GM20431 (cell line): ENCODE measurements around the gene TUBD1.
"Not testable (repeated sequence)": the region's sequence is repeated elsewhere in the genome, so short reads cannot be mapped to it uniquely, and the experiment has no call there.

Source experiments
- in situ Hi-C: fragments of 300-500 bp; cut with MseI, MboI; formaldehyde crosslinking; loops from one replicate; pipeline ENCODE4 v1.15.0; 2020; ENCODE audit warnings: low sequenced_read_pairs; ENCODE audit not compliant: unreplicated experiment

Gene TUBD1

GRCh38 chr17:59877965-59878364 is 14.8 kb downstream of the TUBD1 start:
- in situ Hi-C loops, result no loop called here

- in situ Hi-C loops, result no loop called here
These were observed 16.6 kb downstream of the TUBD1 start for GRCh38 chr17:59876107-59876506.

GRCh38 chr17:59874376-59874775 is 18.4 kb downstream of the TUBD1 start:
- in situ Hi-C loops, result no loop called here

DNA sequence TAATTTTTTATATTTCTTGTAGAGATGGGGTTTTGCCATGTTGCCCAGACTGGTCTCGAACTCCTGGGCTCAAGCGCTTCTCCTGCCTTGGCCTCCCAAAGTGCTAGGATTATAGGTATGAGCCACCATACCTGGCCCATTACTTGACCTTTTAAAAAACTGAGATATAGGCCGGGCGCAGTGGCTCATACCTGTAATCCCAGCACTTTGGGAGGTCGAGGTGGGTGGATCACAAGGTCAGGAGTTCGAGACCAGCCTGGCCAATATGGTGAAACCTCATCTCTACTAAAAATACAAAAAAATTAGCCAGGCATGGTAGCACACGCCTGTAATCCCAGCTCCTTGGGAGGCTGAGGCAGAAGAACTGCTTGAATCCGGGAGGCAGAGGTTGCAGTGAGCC is 19.3 kb downstream of the TUBD1 start:
- in situ Hi-C loops, result not testable (repeated sequence)

- in situ Hi-C loops, result no loop called here
These were observed 20.4 kb downstream of the TUBD1 start for GRCh38 chr17:59872351-59872750.

- in situ Hi-C loops, result no loop called here
These were observed 22.3 kb downstream of the TUBD1 start for GRCh38 chr17:59870482-59870881.

GRCh38 chr17:59869941-59870218 is 22.9 kb downstream of the TUBD1 start:
- in situ Hi-C loops, result loop anchor here (10.0 kb wide), 1 partner anchor 135 kb away; no protein-coding TSS in a partner anchor

GRCh38 chr17:59863616-59864015 is 29.1 kb downstream of the TUBD1 start:
- in situ Hi-C loops, result loop anchor here (10.0 kb wide), 1 partner anchor 129 kb away; no protein-coding TSS in a partner anchor

GRCh38 chr17:59859444-59860025 is 33.2 kb downstream of the TUBD1 start:
- in situ Hi-C loops, result loop anchor here (10.0 kb wide), 1 partner anchor 125 kb away; no protein-coding TSS in a partner anchor

DNA sequence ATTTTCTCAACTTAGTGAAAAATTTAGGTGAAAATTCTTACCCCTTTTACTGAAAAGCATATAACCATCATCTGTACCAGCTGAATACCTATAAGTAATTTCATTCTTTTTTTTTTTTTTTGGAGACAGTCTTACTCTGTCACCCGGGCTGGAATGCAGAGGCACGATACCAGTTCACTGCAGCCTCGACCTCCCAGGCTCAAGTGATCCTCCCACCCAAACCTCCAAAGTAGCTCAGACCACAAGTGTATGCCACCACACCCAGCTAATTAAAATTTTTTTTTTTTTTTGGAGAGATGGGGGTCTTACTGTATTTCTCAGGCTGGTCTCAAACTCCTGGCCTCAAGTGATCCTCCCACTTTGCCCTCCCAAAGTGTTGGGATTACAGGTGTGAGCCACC is 33.8 kb downstream of the TUBD1 start:
- in situ Hi-C loops, result no loop called here

GRCh38 chr17:59858167-59858816 is 34.5 kb downstream of the TUBD1 start:
- in situ Hi-C loops, result no loop called here

GRCh38 chr17:59856859-59857794 is 35.6 kb downstream of the TUBD1 start:
- in situ Hi-C loops, result no loop called here

DNA sequence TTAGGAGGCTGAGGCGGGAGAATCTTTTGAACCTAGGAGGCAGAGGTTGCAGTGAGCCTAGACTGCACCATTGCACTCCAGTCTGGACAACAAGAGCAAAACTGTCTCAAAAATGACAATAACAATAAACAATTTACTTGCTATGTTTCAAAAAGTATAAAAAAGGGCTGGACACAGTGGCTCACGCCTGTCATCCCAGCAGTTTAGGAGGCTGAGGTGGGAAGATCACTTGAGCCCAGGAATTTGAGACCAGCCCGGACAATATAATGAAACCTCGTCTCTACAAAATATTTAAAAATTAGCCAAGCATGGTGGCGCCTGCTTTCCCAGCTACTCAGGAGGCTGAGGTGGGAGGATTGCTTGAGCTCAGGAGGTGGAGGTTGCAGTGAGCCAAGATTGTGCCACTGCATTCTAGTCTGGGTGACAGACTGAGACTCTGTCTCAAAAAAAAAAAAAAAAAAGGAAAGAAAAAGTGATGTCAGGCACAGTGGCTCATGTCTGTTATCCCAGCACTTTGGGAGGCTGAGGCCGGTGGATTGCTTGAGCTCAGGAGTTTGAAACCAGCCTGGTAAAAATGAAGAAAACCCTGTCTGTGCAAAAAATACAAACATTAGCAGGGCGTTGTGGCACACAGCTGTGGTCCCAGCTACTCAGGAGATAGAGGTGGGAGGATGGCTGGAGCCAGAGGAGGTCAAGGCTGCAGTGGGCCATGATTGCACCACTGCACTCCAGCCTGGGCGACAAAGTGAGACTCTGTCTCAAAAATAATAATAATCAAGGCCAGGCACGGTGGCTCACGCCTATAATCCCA is 38.6 kb downstream of the TUBD1 start:
- in situ Hi-C loops, result not testable (repeated sequence)

DNA sequence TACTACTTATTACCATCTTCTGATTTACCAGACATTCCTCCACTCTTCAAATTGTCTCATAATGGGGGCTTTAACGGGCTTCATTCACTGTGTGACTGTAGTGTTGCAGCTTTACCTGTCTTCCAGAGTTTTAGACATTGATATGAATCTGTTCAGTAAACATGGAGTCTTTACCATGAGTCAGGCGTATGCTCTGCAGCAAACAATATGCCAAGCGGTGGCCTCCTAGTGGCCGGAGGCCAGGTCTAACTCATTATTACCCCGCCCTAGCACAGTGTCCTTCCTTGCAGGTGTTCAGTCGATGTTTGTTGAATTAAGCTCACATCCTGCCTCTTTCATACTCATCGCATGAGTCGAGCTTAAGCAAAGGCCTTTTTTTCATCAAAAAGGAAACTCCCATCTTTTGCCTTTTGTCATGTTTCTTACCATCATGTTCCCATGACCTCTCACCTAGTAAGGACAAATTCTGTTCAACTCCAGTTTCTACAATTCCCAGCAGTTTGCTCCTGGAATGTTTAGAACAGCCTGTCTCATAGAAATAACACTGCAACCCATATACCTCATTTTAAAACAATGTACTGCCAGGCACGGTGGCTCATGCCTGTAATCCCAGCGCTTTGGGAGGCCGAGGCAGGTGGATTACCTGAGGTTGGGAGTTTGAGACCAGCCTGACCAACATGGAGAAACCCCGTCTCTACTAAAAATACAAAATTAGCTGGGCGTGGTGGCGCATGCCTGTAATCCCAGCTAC is 39.4 kb downstream of the TUBD1 start:
- in situ Hi-C loops, result no loop called here

DNA sequence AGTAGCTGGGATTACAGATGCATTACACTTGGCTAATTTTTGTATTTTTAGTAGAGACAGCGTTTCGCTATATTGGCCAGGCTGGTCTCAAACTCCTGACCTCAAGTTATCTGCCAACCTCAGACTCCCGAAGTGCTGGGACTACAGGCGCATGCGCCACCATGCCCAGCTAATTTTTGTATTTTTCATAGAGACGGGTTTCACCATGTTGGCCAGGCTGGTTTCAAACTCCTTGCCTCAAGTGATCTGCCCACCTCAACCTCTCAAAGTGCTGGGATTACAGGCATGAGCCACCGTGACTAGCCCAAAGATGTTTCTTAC is 39.9 kb downstream of the TUBD1 start:
- in situ Hi-C loops, result not testable (repeated sequence)

- in situ Hi-C loops, result no loop called here
These were observed 41.0 kb downstream of the TUBD1 start for GRCh38 chr17:59851439-59852375.

DNA sequence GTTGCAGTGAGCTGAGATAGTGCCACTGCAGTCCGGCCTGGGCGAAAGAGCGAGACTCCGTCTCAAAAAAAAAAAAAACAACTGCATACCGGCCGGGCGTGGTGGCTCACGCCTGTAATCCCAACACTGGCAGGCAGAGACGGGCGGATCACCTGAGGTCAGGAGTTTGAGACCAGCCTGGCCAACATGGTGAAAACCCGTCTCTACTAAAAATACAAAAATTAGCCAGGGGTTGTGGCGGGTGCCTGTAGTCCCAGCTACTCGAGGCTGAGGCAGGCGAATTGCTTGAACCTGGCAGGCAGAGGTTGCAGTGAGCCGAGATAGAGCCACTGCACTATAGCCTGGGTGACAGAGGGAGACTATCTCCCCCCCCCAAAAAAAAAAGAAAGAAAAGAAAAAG is 42.4 kb downstream of the TUBD1 start:
- in situ Hi-C loops, result not testable (repeated sequence)

DNA sequence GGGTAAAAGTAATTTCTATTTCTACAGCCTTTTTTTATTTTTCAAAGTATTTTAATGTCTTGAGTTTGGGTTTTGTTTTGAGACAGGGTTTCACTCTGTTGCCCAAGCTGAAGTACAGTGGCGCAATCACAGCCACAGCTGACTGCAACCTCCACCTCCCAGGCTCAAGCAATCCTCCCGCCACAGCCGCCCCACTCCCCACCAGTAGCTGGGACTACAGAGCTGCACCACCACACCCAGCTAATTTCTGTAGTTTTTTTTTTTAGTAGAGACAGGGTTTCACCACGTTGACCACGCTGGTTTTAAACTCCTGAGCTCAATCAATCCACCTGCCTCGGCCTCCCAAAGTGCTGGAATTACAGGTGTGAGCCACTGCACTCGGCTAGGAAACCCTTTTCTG is 44.0 kb downstream of the TUBD1 start:
- in situ Hi-C loops, result no loop called here

DNA sequence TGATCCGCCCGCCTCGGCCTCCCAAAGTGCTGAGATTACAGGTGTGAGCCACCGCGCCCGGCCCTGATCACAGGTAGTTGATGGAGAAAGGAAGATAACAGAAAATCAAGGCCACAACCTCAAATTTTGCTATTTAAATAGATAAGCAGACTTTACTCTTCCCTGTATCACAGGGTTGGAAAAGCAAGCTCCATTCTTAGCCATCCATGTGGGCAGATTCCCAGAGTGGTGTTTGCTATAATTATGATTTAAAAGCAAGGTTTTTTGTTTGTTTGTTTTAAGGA is 44.4 kb downstream of the TUBD1 start:
- in situ Hi-C loops, result no loop called here
